Left renal cortex interstitium (tissue), 4 donors: ENCODE results near the gene DNAI4. TPM values are rescaled to one million over a fixed set of nuclear protein-coding genes. Genes with fewer than 3 reads are reported as not detected.
A peak's percentile ranks its signal among the peaks of the same experiment; 100 is the strongest.
"Not testable (repeated sequence)": the region's sequence is repeated elsewhere in the genome, so short reads cannot be mapped to it uniquely, and the experiment has no call there.

Source experiments
- DNase-seq, 4 donors: peaks; one replicate each; pipeline ENCODE4 v3.0.0-alpha.2; 2013; ENCODE audit warnings: low read depth in 4 of 4, low spot score in 2 of 4, missing footprints in 1 of 4
- polyA plus RNA-seq, 4 donors: library from polyadenylated mRNA; unstranded; fragments of 120-200 nt; gene quantifications; one replicate each; pipeline ENCODE4 v1.2.1, GENCODE V29; 2013; ENCODE audit not compliant: insufficient read length in 4 of 4

DNAI4 gene
- polyA plus RNA-seq, 4 donors, result 10.7 to 18.0 (median 15.9) TPM

DNA sequence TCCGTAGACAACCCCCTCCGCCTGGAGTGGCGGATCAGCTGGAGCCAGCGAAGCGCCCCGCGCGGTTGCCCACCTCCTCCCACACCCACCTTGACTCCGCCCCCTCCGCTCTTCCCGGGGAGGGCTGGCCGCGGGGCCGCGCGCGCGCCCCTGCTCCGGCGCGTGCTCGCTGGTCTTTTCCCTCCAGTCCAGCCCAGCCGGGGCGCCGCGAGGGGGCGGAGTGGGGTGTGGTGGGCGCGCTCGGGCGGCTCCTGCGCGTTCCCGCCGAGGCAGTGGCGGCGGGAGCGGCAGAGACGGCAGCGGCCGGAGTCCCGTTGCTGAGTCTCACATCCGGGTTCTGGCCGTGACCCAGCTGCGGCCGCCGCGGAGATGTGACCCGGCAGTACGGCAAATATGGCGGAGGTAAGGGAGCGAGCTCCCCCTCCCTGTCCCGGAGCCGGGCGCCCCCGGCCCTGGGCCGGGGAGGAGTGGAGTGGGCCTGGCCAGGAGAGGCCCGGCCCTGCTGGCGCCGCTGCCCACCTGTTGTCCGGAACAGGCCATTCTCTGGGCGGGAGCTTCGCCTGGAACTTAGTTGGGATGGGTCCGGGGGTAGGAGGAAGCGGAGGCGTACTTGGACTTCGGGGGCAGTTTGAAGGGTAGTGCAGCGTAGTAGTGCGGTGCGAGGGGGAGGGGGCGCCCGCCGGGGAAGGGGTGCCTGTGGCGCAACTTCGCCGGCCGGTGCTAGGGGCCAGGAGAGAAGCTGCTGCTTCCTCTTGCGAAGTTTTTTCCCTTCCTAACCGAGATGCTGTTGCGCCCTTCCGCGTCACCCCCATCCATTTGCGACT lies 5.6 kb upstream of the DNAI4 start:
- peak; percentile 81 to 90 (median 85) for DNase-seq

DNA sequence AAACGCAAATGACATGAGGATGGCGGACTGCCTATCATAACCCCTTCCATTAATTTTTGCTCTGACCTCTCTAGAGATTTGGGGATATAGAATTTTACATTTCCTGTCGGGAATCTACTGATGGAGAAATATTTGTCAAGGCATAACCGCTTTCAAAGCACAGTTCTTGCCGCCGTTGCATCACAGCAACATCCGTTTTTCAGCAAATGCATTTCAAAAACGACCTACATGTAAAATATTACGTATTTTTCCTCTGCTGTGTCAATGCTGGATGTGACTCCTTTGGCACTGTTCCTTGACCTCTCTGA lies 5.0 kb upstream of the DNAI4 start:
- peak in 1 of 4 donors; percentile 34 for DNase-seq

DNA sequence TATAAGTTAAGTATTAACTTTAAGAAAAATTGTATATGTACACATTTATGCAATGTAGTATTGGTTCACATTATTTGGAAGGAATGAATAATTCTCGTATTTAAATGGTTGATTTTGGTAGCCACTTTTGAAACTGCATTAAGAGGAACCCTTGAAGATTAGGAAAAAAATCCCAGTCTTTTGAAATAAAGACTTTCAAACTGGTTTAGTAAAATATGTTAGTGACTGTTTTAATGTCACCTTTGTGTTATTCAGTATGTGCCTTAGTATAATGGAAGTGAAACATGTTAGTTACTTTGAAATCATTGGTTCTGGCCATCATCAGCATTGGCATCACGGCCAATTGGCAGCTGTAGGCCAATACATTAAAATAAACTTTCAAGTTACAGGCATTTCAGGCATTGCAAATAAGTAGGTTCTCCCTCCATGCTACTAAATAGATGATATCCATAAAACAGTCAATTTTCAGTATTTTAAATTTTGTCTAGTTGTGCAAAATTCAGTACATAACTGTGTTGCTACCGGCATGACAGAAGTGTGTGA lies 4.6 kb upstream of the DNAI4 start:
- no peak for DNase-seq

DNA sequence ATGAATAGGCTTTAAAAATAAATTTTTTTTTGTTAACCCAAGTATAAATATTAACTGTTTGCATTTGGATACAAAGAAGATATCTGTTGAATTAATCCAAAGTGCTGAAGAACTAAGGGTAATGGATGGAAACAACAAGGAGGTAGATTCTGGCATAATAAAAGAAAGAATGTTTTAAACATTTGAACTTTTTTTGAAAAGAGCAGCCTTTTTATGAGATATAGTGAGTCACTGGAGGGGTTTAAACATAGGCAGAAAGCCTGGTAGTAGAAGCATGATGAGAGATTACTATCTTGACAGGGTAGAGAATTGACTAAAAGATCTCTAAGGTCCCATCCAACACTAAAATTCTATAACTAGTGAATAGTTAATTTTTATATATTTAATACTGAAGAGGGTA lies 2.9 kb upstream of the DNAI4 start:
- DNase-seq, result no peak

DNA sequence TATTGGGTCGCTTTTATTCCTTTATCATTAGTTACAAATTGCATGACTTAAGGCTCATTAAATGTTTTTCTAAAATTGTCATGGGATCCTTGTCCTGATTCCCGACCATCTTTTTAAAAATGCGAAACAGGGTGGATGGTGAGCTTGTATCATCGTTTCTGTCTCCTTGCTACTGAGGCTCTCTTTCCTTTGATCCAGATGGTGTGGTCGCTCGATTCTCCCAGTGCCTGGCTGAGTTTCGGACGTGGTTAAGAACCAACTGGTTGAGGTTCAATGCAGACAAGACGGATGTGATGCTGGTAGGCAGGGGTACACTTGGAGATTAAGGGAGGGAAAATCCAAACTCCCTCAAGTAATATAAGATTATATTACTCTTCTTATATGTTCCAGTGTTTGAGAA lies 1.3 kb upstream of the DNAI4 start:
- DNase-seq, result no peak

DNA sequence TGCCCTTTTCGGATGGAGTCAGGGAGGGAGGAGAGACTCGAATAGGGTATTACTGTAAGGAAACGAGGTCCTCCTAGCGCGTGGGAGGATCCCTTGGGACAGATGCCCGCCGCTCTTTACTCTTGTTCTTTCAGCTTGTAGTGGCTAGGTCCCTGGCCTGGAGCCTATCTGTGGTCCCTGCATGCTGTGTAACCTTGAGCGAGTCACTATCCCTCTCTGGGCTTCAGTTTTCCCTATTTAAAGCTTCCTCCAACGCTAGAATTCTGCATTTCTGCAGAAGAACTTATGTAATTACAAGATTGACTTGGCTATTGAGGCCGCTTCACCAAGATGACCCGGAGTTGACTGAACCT lies 878 bp upstream of the DNAI4 start:
- no peak for DNase-seq

DNA sequence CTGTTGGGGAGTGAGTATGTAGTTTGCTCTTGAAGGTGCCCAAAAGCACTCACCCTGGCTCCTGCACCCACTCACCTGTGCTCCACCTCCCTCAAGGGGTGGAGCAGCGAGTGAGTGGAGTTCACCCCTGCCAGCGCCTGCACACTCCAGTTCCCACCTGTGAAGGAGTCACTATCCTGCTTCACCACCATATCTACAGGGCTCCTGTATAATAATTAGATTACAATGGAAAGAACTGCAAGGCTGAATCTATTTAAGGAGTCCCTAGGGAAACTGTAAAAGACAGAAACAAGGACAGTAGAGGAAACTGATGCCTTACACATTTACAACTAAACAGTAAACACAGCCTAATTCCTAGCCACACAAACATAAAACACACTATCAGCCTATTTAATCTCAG lies 4.1 kb downstream of the DNAI4 start:
- no peak for DNase-seq

DNA sequence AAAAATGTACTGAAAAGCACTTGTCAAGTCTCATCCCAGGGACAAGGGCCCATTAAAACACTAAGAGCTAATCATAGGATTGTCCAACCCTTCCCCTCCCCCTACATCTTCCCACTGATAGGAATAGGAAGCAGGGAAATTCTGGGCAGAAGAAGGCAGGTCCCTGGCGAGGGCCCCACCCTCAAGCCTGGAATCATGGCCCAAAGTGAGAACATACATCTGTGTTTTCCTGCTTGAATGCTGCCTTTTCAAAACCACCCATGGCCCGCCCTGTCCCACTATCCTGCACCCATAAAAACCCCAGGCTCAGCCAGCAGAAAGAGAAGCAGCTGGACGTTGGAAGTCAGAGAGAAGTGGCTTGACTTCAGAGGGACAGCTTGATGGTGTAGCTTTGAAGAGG lies 4.8 kb downstream of the DNAI4 start:
- no peak for DNase-seq

DNA sequence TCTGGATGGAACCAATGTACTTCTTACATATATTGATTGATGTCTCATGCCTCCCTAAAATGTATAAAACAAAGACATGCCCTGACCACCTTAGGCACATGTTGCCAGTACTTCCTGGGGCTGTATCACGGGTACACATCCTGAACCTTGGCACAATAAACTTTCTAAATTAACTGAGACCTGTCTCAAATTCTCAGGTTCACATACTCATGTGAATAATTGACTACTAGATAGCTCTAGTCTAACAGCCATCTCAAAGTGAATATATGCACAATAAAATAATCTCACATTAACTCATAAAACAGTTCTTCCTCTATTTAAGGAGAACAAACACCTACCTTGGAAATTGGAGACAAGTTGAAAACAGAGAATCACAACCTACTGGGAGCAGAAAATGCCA lies 5.6 kb downstream of the DNAI4 start:
- no peak for DNase-seq

DNA sequence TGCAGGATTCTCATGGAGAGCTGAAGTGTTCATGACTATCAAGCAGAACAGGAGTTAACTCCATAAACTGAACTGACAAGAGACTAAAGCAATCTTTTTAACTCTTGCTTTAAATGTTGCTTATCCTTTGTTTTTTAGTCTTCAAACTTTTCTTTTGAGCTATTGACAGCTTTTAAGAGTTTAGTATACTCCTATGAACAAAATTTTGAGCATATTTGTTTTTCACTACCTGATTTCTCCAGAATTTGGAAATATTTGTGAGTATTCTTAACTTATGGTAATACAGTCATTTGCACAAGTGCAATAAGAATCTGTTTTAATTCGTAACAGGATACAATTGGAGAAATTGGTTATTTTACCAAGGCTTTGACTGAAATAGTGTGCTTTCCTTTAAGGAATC lies 7.2 kb downstream of the DNAI4 start:
- no peak for DNase-seq

DNA sequence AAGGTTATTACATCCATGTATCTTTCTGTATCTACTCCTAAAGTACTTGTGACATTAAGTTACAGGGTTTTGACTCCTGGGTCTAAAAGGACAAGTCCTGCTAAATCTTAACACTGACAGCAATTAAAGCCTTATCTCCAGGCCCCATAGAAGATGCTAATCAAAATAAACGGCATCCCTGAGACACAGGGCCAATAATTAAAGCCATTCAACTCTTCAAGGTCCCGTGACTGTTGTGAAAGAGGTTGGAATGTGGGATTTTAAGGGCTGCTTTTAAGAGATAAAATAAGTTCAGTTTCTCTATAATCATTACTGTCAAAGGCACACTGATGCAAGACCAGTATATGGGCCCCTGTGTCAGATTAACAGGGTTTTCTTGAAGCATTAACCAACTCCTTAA lies 8.3 kb downstream of the DNAI4 start:
- no peak for DNase-seq

DNA sequence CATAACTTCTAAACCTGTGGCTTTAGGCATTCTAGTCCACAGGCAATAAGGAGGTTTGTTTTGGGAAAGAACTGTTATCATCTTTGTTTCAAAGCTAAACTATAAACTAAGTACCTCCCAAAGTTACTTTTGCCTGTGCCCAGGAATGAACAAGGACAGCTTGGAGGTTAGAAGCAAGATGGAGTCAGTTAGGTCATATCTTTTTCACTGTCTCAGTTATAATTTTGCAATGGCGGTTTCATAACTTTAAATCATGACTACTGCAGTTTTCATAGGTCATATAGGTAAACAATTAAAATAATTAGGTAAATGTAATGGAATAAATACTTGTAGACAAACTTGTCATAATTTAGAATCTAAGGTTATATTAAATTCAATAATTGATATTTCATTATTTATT lies 9.5 kb downstream of the DNAI4 start:
- not testable (repeated sequence) for DNase-seq

DNA sequence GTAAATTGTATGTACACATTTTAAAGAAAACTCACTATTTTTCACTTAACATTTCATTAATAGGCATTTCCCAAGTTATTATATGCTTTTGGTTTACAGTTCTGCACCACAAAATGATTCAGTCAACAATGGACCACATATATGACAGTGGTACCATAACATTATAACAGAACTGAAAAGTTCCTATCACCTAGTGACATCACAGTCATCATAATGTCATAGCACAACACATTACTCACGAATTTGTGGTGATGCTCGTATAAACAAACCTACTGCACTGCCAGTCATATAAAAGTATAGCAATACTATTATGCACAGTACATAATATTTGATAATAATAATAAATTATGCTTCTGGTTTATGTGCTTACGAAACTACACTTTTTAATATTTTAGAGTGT lies 30.9 kb downstream of the DNAI4 start:
- DNase-seq, result no peak

DNA sequence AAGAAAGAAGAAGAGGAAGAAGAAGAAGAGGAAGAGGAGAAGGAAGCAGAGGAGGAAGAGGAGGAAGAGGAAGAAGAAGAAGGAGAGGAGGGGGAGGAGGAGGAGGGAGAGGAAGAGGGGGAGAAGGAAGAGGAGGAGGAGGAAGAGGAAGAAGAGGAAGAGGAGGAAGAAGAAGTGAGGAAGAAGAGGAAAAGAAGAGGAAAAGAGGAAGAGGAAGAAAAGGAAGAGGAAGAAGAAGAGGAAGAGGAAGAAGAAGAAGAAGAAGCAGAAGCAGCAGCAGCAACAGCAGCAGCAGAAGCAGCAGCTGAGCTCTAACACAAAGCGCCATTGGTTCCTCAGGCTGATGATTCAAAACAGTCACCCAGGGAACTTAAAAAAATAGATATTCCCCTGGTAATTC lies 34.0 kb downstream of the DNAI4 start:
- DNase-seq, result no peak

DNA sequence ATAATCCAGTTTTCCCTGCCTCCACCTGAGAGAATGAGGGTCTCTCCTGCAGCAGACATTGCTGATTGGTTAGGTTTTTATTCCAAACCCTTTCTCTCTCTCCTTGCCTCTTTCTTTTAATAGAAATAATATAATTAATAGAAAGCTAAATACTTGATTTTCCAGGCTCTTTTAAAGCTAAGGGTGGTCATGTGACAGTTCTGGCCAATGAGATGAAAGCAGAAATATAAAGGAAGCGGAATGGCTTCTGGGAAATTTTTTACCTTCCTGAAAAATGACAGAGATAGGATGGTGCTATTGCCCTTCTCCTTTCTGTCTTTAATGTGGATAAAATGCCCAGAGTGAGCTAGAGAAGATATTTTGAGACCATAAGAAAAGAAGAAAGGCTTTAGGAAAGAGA lies 35.6 kb downstream of the DNAI4 start:
- no peak for DNase-seq

DNA sequence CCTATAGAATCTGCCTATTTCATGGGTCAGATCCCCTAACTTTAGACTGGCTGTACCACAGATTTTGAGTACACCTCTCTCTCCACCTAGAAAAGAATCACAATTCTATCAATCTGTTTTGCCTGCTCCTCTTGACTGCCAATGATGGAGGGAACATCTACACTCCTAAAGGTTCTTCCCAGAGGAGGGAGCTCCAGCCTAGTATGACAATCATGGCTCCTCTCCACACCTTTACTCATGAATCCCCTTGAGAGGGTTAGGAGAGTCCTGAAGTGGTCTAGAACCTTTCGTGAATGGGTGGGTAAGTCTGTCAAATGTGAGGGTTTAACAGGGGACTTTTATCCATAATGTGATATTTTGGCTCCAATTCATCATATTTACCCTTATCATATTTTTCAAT lies 48.0 kb downstream of the DNAI4 start:
- no peak for DNase-seq

DNA sequence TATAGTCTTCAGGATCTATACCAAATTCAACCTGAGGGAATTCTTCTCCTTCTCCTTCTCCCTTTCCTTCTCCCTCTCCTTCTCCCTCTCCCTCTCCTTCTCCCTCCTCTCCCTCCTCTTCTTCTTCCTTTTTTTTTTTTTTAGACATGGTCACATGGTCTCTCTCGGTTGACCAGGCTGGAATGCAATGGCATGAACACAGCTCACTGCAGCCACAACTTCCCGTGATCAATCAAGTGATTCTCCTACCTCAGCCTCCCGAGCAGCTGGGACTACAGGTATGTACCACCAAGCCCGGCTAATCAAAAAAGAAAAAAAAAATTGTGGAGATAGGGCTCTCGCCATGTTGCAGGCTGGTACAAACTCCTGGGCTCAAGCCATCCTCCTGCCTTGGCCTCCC lies 51.5 kb downstream of the DNAI4 start:
- DNase-seq, result no peak

DNA sequence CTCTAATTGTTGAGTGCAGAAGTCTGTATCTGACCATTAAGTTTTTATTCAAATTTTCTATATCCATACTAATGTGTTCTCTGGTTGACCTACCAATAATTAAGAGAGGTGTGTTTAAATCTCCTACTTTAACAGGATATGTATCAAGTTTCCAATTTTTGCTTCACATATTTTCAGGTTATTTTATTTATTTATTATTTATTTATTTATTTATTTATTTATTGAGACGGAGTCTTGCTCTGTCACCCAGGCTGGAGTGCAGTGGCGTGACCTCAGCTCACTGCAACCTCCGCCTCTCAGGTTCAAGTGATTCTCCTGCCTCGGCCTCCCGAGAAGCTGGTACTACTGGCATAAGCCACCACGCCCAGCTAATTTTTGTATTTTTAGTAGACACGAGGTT lies 52.6 kb downstream of the DNAI4 start:
- not testable (repeated sequence) for DNase-seq

DNA sequence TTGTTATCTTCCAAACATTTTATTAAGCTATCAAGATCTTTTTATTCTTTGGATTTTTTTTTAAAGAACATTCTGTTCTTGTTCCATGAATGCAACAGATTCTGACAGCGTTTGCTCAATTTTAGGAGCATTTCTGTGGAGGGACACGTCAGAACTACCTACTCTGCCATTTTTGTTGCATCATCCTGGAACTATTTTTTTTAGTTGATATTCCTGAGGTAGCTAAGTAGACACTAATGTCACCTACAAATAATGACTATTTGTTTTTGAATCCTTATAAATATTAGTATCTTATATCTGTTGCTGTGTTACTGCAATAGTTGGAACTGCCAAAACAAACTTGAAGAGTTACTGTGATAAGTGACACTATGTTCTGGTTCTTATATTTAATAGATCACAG lies 57.2 kb downstream of the DNAI4 start:
- no peak for DNase-seq

DNA sequence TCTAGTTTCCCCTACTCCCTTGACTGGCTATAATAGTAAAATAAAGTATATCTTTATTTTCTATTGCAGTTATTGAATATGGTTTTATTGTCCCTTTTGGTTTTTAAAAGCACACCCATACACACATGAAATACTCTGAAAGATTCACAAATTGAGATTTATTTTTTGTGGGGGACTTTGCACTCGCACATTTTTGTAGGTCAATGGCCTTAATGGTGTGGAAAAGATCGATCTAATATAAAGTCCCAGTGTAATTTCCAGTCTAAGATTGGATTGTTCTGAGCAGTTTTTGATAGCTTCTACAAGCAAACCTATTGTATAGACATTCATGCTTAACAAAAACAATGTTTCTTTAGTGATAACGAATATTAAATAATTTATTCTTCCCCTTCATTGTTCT lies 64.1 kb downstream of the DNAI4 start:
- no peak for DNase-seq

DNA sequence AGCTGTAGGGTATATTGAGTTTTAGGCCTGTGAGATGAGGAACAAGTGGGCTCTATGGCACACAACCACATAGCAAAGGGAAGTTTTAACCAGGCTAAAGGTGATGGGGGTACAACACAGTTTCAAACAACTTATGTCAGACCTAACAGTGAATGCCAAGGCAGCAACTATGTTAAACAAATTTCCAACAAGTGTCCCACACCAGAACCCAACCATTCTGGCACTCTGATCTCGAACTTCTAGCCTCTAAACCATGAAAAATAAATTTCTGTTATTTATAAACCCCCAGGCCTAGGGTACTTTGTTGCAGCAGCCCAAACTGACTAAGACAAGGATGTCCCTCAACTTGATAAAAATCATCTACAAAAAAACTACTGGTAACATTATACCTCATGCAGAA lies 71.3 kb downstream of the DNAI4 start:
- no peak for DNase-seq

DNA sequence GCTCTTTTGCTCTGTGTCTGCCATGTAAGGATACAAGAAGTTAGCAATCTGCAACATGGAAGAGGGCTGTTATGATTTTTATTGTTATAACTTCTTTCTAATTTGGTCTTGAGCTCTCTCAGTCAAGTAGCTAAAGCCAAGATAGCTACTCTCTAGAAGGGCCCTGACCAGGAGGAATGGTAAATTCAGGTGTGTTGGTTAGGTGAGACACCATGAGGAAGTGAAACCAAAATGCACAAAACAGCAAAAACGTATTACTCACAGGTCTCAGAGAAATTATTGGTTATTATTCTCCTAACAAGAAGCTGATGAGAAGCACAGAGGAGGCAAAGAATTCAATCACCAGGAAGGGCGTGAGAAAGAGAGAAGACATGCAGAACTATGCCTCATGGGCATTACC lies 71.8 kb downstream of the DNAI4 start:
- no peak for DNase-seq

DNA sequence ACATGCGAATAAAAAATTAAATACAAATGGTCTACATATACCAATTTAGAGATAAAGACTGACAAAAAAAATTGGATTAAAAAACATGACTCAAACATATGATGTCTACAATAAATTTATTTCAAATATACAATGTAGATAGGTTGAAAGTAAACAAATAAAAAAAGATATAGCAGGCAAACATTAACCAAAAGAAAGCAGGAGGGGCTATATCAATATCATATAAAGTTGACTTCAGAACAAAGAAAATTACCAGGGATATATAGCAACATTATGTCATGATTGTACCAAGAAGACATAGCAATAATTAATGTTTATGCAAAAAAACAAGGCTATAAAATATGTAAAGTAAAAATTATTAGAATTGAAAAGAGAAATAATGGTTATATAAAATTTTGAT lies 73.7 kb downstream of the DNAI4 start:
- no peak for DNase-seq
